ENCODE measurements around the gene PACS2. TPM values are rescaled to one million over a fixed set of nuclear protein-coding genes. Genes with fewer than 3 reads are reported as not detected.

Gene PACS2
- polyA plus RNA-seq, 3 donors = 3.1 to 87.0 (median 3.7) TPM

DNA sequence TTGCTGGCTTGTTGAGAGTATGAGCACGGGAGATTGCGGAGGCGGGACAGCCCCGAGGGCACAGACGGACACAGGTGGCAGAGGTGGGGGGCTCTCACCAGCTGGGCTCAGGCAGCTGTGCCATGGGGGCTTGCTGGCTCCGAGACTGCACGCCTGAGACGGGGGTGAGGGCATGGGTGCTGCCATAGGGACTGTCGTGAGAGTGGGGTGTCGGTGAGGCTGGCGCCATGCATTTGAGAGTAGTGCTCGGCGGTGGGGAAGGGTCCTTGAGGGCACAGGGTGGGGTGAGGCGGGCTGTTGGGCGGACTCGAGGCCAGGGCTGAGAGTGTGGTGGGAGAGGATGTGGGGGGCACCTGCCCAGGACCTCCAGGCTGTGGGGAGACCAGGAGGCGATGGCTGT lies 43.1 kb downstream of the PACS2 start:
- H3K36me3 ChIP-seq (replicated peaks in 1 of 2; ENCODE audit: control insufficient read depth in 1 of 2, insufficient read depth in 2 of 2, low read length in 2 of 2) = no peaks in the 10 kb centered on the region
- H3K4me1 Mint-ChIP-seq = no peaks in the 10 kb centered on the region
- H3K27me3 ChIP-seq (ENCODE audit: control insufficient read depth in 2 of 2, insufficient read depth in 2 of 2, low read length in 2 of 2) = no peaks in the 10 kb centered on the region
- H3K36me3 Mint-ChIP-seq = peaks cover 16 to 31% of the 10 kb centered on the region in 2 donors
- DNase-seq = no peak
- no peak overlapping the region for H3K4me2 ChIP-seq (replicated peaks; ENCODE audit: extremely low read depth, low read length, poor library complexity, severe bottlenecking)
- H3K4me3 ChIP-seq (replicated peaks in 1 of 3; ENCODE audit: low read depth in 2 of 3, low read length in 3 of 3) = no peak overlapping the region
- H3K4me1 ChIP-seq (ENCODE audit: control insufficient read depth in 1 of 2, insufficient read depth in 2 of 2, low read length in 2 of 2) = no peaks in the 10 kb centered on the region
- WGBS (ENCODE audit: insufficient coverage) = 98% methylated on average over 15 of the region's 17 CpGs
- no peak overlapping the region for H3K27ac ChIP-seq (ENCODE audit: low read depth in 1 of 2, low read length in 2 of 2)
- intact Hi-C loops (cut with micrococcal nuclease) = no loop called here
- no peak overlapping the region for H2AFZ ChIP-seq (ENCODE audit: insufficient read depth, low read depth, low read length, poor library complexity, severe bottlenecking)
- peaks cover 0 to 4% (median 0%) of the 10 kb centered on the region in 3 donors for H3K27me3 Mint-ChIP-seq (ENCODE audit: low read depth in 3 of 3)
- peaks cover 4% of the 10 kb centered on the region for H4K20me1 ChIP-seq (ENCODE audit: insufficient read depth, low read length)
- no peak overlapping the region for H3K9ac ChIP-seq (ENCODE audit: insufficient read depth, low read length, poor library complexity, severe bottlenecking)
- no peaks in the 10 kb centered on the region for H3K9me3 Mint-ChIP-seq
- H3K79me2 ChIP-seq (ENCODE audit: insufficient read depth, low read length) = no peaks in the 10 kb centered on the region
- TF ChIP-seq, protein P1, sequence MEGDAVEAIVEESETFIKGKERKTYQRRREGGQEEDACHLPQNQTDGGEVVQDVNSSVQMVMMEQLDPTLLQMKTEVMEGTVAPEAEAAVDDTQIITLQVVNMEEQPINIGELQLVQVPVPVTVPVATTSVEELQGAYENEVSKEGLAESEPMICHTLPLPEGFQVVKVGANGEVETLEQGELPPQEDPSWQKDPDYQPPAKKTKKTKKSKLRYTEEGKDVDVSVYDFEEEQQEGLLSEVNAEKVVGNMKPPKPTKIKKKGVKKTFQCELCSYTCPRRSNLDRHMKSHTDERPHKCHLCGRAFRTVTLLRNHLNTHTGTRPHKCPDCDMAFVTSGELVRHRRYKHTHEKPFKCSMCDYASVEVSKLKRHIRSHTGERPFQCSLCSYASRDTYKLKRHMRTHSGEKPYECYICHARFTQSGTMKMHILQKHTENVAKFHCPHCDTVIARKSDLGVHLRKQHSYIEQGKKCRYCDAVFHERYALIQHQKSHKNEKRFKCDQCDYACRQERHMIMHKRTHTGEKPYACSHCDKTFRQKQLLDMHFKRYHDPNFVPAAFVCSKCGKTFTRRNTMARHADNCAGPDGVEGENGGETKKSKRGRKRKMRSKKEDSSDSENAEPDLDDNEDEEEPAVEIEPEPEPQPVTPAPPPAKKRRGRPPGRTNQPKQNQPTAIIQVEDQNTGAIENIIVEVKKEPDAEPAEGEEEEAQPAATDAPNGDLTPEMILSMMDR (IDR thresholded peaks at IDR 0.05) = no peak
- H3K4me3 Mint-ChIP-seq = no peak overlapping the region
- no peak overlapping the region for H3K27ac Mint-ChIP-seq
- no peaks in the 10 kb centered on the region for H3K9me3 ChIP-seq (replicated peaks in 1 of 2; ENCODE audit: control insufficient read depth in 1 of 2, insufficient read depth in 1 of 2, low read length in 2 of 2)

DNA sequence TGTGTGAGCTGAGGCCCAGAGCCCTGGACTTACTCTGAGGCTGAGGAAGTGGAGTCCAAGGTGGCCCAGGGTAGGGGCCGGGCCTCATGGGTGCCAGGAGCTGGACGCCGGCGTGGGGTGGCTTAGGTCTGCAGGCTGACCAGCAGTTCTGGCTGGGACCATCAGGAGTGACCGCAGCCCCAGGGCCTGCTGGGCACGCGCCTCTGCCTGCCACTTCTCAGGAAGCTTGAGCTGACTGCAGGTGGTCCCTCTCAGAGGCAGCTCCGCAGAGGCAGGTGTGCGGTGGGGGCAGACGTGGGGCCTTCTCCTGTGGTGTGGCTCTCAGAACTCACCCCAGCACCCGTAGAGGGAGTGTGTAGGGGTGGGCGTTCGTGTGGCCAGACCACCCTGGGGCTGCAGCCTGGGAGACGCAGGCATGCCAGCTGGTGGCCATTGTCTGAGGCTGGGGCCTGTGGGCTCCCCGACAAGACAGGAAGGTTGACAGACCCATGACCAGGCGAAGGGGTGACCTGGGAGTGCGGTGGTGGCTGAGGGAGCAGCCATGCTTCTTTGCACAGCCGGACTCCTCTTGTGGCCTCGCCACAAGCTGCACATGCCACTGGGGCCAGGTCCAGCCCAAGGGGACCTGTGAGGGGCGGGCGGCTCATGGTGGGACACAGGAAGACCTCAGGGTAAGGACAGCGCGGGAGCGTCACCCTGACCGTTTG lies 43.7 kb downstream of the PACS2 start:
- Histone ChIP-seq H3K4me3 (replicated peaks in 1 of 3; ENCODE audit: low read depth in 2 of 3, low read length in 3 of 3) (no peak overlapping the region), H2AFZ (ENCODE audit: insufficient read depth, low read depth, low read length, poor library complexity, severe bottlenecking) (no peak overlapping the region), H3K79me2 (ENCODE audit: insufficient read depth, low read length) (no peaks in the 10 kb centered on the region), H3K4me1 (ENCODE audit: control insufficient read depth in 1 of 2, insufficient read depth in 2 of 2, low read length in 2 of 2) (no peaks in the 10 kb centered on the region), H4K20me1 (ENCODE audit: insufficient read depth, low read length) (no peaks in the 10 kb centered on the region), H3K4me2 (replicated peaks; ENCODE audit: extremely low read depth, low read length, poor library complexity, severe bottlenecking) (no peak overlapping the region), H3K9ac (ENCODE audit: insufficient read depth, low read length, poor library complexity, severe bottlenecking) (no peak overlapping the region), H3K9me3 (replicated peaks in 1 of 2; ENCODE audit: control insufficient read depth in 1 of 2, insufficient read depth in 1 of 2, low read length in 2 of 2) (no peaks in the 10 kb centered on the region), H3K27ac (ENCODE audit: low read depth in 1 of 2, low read length in 2 of 2) (no peak overlapping the region), H3K27me3 (ENCODE audit: control insufficient read depth in 2 of 2, insufficient read depth in 2 of 2, low read length in 2 of 2) (no peaks in the 10 kb centered on the region), H3K36me3 (replicated peaks in 1 of 2; ENCODE audit: control insufficient read depth in 1 of 2, insufficient read depth in 2 of 2, low read length in 2 of 2) (no peaks in the 10 kb centered on the region)
- Mint-ChIP-seq H3K36me3 (peaks cover 16 to 31% of the 10 kb centered on the region in 2 donors), H3K27ac (peak overlapping the region in 1 of 7 donors; percentile 6), H3K4me3 (no peak overlapping the region), H3K27me3 (ENCODE audit: low read depth in 3 of 3) (peaks cover under 1 to 4% (median 1%) of the 10 kb centered on the region in 3 donors), H3K4me1 (no peaks in the 10 kb centered on the region), H3K9me3 (peaks cover 0 to 3% (median 0%) of the 10 kb centered on the region in 7 donors)
- 98% methylated on average over 23 of the region's 25 CpGs for WGBS (ENCODE audit: insufficient coverage)
- TF ChIP-seq, protein P1 (IDR thresholded peaks at IDR 0.05) = no peak
- DNase-seq = no peak
- intact Hi-C loops (cut with micrococcal nuclease) = no loop called here
